Measurements from ENCODE around the gene ROBO2. TPM values are rescaled to one million over a fixed set of nuclear protein-coding genes. Genes with fewer than 3 reads are reported as not detected.

The ROBO2 gene
- total RNA-seq, 2 donors from 2014 or later: 9.8 to 9.9 TPM

- peaks cover 11 to 12% of the 10 kb centered on the region in 2 donors for H3K4me1 ChIP-seq (ENCODE audit: control insufficient read depth in 1 of 2, low read depth in 2 of 2)
- H3K4me3 ChIP-seq: peak overlapping the region; percentile 35
- peak; percentile 58 for TF ChIP-seq CTCF (IDR thresholded peaks at IDR 0.05)
- ATAC-seq (ENCODE audit: insufficient number of reproducible peaks, low FRiP score, low read depth): no peak
- no peak for DNase-seq (ENCODE audit: low spot score)
- H3K9me3 ChIP-seq: no peaks in the 10 kb centered on the region
- H3K27ac ChIP-seq: no peak overlapping the region
- no peaks in the 10 kb centered on the region for H3K27me3 ChIP-seq (replicated peaks; ENCODE audit: insufficient read depth)
- H3K36me3 ChIP-seq: no peaks in the 10 kb centered on the region
These were observed 280.6 kb downstream of the ROBO2 start for GRCh38 chr3:77320514-77320913.

- ATAC-seq (ENCODE audit: insufficient number of reproducible peaks, low FRiP score, low read depth) (no peak), DNase-seq (ENCODE audit: low spot score) (no peak)
- Histone ChIP-seq H3K27ac (no peak overlapping the region), H3K36me3 (no peaks in the 10 kb centered on the region), H3K27me3 (replicated peaks; ENCODE audit: insufficient read depth) (no peaks in the 10 kb centered on the region), H3K4me3 (no peak overlapping the region), H3K4me1 (ENCODE audit: control insufficient read depth in 1 of 2, low read depth in 2 of 2) (peaks cover 11 to 12% of the 10 kb centered on the region in 2 donors), H3K9me3 (no peaks in the 10 kb centered on the region)
- TF ChIP-seq CTCF (IDR thresholded peaks at IDR 0.05): no peak
These were observed 281.7 kb downstream of the ROBO2 start for GRCh38 chr3:77321646-77322045.

GRCh38 chr3:77323626-77324025 lies 283.7 kb downstream of the ROBO2 start:
- Histone ChIP-seq H3K36me3 (no peaks in the 10 kb centered on the region), H3K4me1 (ENCODE audit: control insufficient read depth in 1 of 2, low read depth in 2 of 2) (peaks cover 16 to 23% of the 10 kb centered on the region in 2 donors), H3K9me3 (no peaks in the 10 kb centered on the region), H3K4me3 (no peak overlapping the region), H3K27ac (peak overlapping the region in 1 of 2 donors; percentile 49), H3K27me3 (replicated peaks; ENCODE audit: insufficient read depth) (no peaks in the 10 kb centered on the region)
- TF ChIP-seq CTCF (IDR thresholded peaks at IDR 0.05): no peak
- ATAC-seq (ENCODE audit: insufficient number of reproducible peaks, low FRiP score, low read depth) (no peak), DNase-seq (ENCODE audit: low spot score) (no peak)

- ATAC-seq (ENCODE audit: insufficient number of reproducible peaks, low FRiP score, low read depth) (peak; percentile 60), DNase-seq (ENCODE audit: low spot score) (no peak)
- Histone ChIP-seq H3K9me3 (no peaks in the 10 kb centered on the region), H3K27me3 (replicated peaks; ENCODE audit: insufficient read depth) (no peaks in the 10 kb centered on the region), H3K27ac (peak overlapping the region in 1 of 2 donors; percentile 49), H3K4me3 (no peak overlapping the region), H3K4me1 (ENCODE audit: control insufficient read depth in 1 of 2, low read depth in 2 of 2) (peaks cover 16 to 27% of the 10 kb centered on the region in 2 donors), H3K36me3 (no peaks in the 10 kb centered on the region)
- no peak for TF ChIP-seq CTCF (IDR thresholded peaks at IDR 0.05)
These were observed 284.2 kb downstream of the ROBO2 start for GRCh38 chr3:77324105-77324504.

GRCh38 chr3:77325280-77325679 lies 285.4 kb downstream of the ROBO2 start:
- no peak for TF ChIP-seq CTCF (IDR thresholded peaks at IDR 0.05)
- H3K27me3 ChIP-seq (replicated peaks; ENCODE audit: insufficient read depth): no peaks in the 10 kb centered on the region
- no peaks in the 10 kb centered on the region for H3K9me3 ChIP-seq

More at GRCh38 chr3:77325280-77325679, 285.4 kb downstream of the ROBO2 start:
- Histone ChIP-seq H3K36me3 (no peaks in the 10 kb centered on the region), H3K4me3 (no peak overlapping the region), H3K4me1 (ENCODE audit: control insufficient read depth in 1 of 2, low read depth in 2 of 2) (peaks cover 22 to 39% of the 10 kb centered on the region in 2 donors), H3K27ac (peak overlapping the region in 1 of 2 donors; percentile 24)
- ATAC-seq (ENCODE audit: insufficient number of reproducible peaks, low FRiP score, low read depth): no peak
- DNase-seq (ENCODE audit: low spot score): no peak
